Measurements from ENCODE around the gene CELA2A.
"Not testable (repeated sequence)": the region's sequence is repeated elsewhere in the genome, so short reads cannot be mapped to it uniquely, and the experiment has no call there.

The CELA2A gene

GRCh38 chr1:15424981-15425380, 31.6 kb upstream of the CELA2A start:
- TF ChIP-seq TAF1 (IDR thresholded peaks at IDR 0.05; ENCODE audit: low read depth, low read length) (no peak), SPI1 (IDR thresholded peaks at IDR 0.05; ENCODE audit: low read depth, low read length) (no peak), POLR2AphosphoS5 (IDR thresholded peaks at IDR 0.05; ENCODE audit: low read depth, low read length) (no peak), POLR2A (IDR thresholded peaks at IDR 0.05; ENCODE audit: low read depth, low read length) (no peak), PAX5 (IDR thresholded peaks at IDR 0.05; ENCODE audit: insufficient read depth, low read length, severe bottlenecking) (no peak), POU2F2 (IDR thresholded peaks at IDR 0.05; ENCODE audit: low read depth, low read length) (no peak)
- no peak for FAIRE-seq
- DNase-seq (ENCODE audit: insufficient read length, low spot score): no peak

- TF ChIP-seq SPI1 (IDR thresholded peaks at IDR 0.05; ENCODE audit: low read depth, low read length): no peak
- no peak for TF ChIP-seq PAX5 (IDR thresholded peaks at IDR 0.05; ENCODE audit: insufficient read depth, low read length, severe bottlenecking)
- no peak for TF ChIP-seq POU2F2 (IDR thresholded peaks at IDR 0.05; ENCODE audit: low read depth, low read length)
- no peak for TF ChIP-seq TAF1 (IDR thresholded peaks at IDR 0.05; ENCODE audit: low read depth, low read length)
- no peak for TF ChIP-seq POLR2A (IDR thresholded peaks at IDR 0.05; ENCODE audit: low read depth, low read length)
- no peak for TF ChIP-seq POLR2AphosphoS5 (IDR thresholded peaks at IDR 0.05; ENCODE audit: low read depth, low read length)
- no peak for DNase-seq (ENCODE audit: insufficient read length, low spot score)
Observed at GRCh38 chr1:15425521-15425920, 31.0 kb upstream of the CELA2A start.

GRCh38 chr1:15425958-15426357, 30.6 kb upstream of the CELA2A start:
- TF ChIP-seq PAX5 (IDR thresholded peaks at IDR 0.05; ENCODE audit: insufficient read depth, low read length, severe bottlenecking): no peak
- TF ChIP-seq POU2F2 (IDR thresholded peaks at IDR 0.05; ENCODE audit: low read depth, low read length): no peak
- no peak for TF ChIP-seq TAF1 (IDR thresholded peaks at IDR 0.05; ENCODE audit: low read depth, low read length)
- FAIRE-seq (no peak), DNase-seq (ENCODE audit: insufficient read length, low spot score) (no peak)

More at GRCh38 chr1:15425521-15425920, 31.0 kb upstream of the CELA2A start:
- no peak for FAIRE-seq

- no peak for TF ChIP-seq POLR2AphosphoS5 (IDR thresholded peaks at IDR 0.05; ENCODE audit: low read depth, low read length)
- TF ChIP-seq TAF1 (IDR thresholded peaks at IDR 0.05; ENCODE audit: low read depth, low read length): no peak
- TF ChIP-seq SPI1 (IDR thresholded peaks at IDR 0.05; ENCODE audit: low read depth, low read length): no peak
- no peak for TF ChIP-seq POU2F2 (IDR thresholded peaks at IDR 0.05; ENCODE audit: low read depth, low read length)
- no peak for TF ChIP-seq PAX5 (IDR thresholded peaks at IDR 0.05; ENCODE audit: insufficient read depth, low read length, severe bottlenecking)
- no peak for TF ChIP-seq POLR2A (IDR thresholded peaks at IDR 0.05; ENCODE audit: low read depth, low read length)
- no peak for FAIRE-seq
- DNase-seq (ENCODE audit: insufficient read length, low spot score): no peak
Observed at GRCh38 chr1:15426492-15427279, 29.8 kb upstream of the CELA2A start.

GRCh38 chr1:15427280-15427666, 29.3 kb upstream of the CELA2A start:
- no peak for TF ChIP-seq POLR2A (IDR thresholded peaks at IDR 0.05; ENCODE audit: low read depth, low read length)
- no peak for TF ChIP-seq TAF1 (IDR thresholded peaks at IDR 0.05; ENCODE audit: low read depth, low read length)
- no peak for TF ChIP-seq SPI1 (IDR thresholded peaks at IDR 0.05; ENCODE audit: low read depth, low read length)
- no peak for TF ChIP-seq POU2F2 (IDR thresholded peaks at IDR 0.05; ENCODE audit: low read depth, low read length)
- TF ChIP-seq PAX5 (IDR thresholded peaks at IDR 0.05; ENCODE audit: insufficient read depth, low read length, severe bottlenecking): no peak
- no peak for TF ChIP-seq POLR2AphosphoS5 (IDR thresholded peaks at IDR 0.05; ENCODE audit: low read depth, low read length)
- no peak for FAIRE-seq
- DNase-seq (ENCODE audit: insufficient read length, low spot score): no peak

GRCh38 chr1:15428252-15428651, 28.3 kb upstream of the CELA2A start:
- not testable (repeated sequence) for FAIRE-seq; DNase-seq (ENCODE audit: insufficient read length, low spot score)

- no peak for FAIRE-seq
- no peak for TF ChIP-seq SPI1 (IDR thresholded peaks at IDR 0.05; ENCODE audit: low read depth, low read length)
- no peak for TF ChIP-seq TAF1 (IDR thresholded peaks at IDR 0.05; ENCODE audit: low read depth, low read length)
- TF ChIP-seq POU2F2 (IDR thresholded peaks at IDR 0.05; ENCODE audit: low read depth, low read length): no peak
- no peak for TF ChIP-seq POLR2AphosphoS5 (IDR thresholded peaks at IDR 0.05; ENCODE audit: low read depth, low read length)
- TF ChIP-seq PAX5 (IDR thresholded peaks at IDR 0.05; ENCODE audit: insufficient read depth, low read length, severe bottlenecking): no peak
- no peak for TF ChIP-seq POLR2A (IDR thresholded peaks at IDR 0.05; ENCODE audit: low read depth, low read length)
- DNase-seq (ENCODE audit: insufficient read length, low spot score): no peak
Observed at GRCh38 chr1:15428815-15429435, 27.6 kb upstream of the CELA2A start.

- FAIRE-seq (no peak), DNase-seq (ENCODE audit: insufficient read length, low spot score) (no peak)
- TF ChIP-seq POLR2AphosphoS5 (IDR thresholded peaks at IDR 0.05; ENCODE audit: low read depth, low read length) (no peak; the same call in 1 of the 2 replicates), SPI1 (IDR thresholded peaks at IDR 0.05; ENCODE audit: low read depth, low read length) (no peak), TAF1 (IDR thresholded peaks at IDR 0.05; ENCODE audit: low read depth, low read length) (no peak), POU2F2 (IDR thresholded peaks at IDR 0.05; ENCODE audit: low read depth, low read length) (no peak), POLR2A (IDR thresholded peaks at IDR 0.05; ENCODE audit: low read depth, low read length) (no peak), PAX5 (IDR thresholded peaks at IDR 0.05; ENCODE audit: insufficient read depth, low read length, severe bottlenecking) (no peak)
Observed at GRCh38 chr1:15429701-15430149, 26.8 kb upstream of the CELA2A start.

GRCh38 chr1:15430787-15431570, 25.6 kb upstream of the CELA2A start:
- no peak for TF ChIP-seq TAF1 (IDR thresholded peaks at IDR 0.05; ENCODE audit: low read depth, low read length)
- peak; percentile 46; the same call in 1 of the 2 replicates for TF ChIP-seq POLR2AphosphoS5 (IDR thresholded peaks at IDR 0.05; ENCODE audit: low read depth, low read length)
- TF ChIP-seq POLR2A (IDR thresholded peaks at IDR 0.05; ENCODE audit: low read depth, low read length): no peak
- TF ChIP-seq PAX5 (IDR thresholded peaks at IDR 0.05; ENCODE audit: insufficient read depth, low read length, severe bottlenecking): no peak
- TF ChIP-seq POU2F2 (IDR thresholded peaks at IDR 0.05; ENCODE audit: low read depth, low read length): no peak
- no peak for TF ChIP-seq SPI1 (IDR thresholded peaks at IDR 0.05; ENCODE audit: low read depth, low read length)
- FAIRE-seq (peak; percentile 96), DNase-seq (ENCODE audit: insufficient read length, low spot score) (peak; percentile 91)
